Transverse colon (tissue), 4 donors: ENCODE data around the gene N4BP2. TPM values are rescaled to one million over a fixed set of nuclear protein-coding genes. Genes with fewer than 3 reads are reported as not detected.

Experiments
- DNase-seq: peaks from one replicate; pipeline ENCODE4 v3.0.0-alpha.2; 2019
- H3K27ac ChIP-seq, 4 donors: fragments of 200-600 bp; sonication (generic); 2 replicates each; pipeline ENCODE4 v1.5.1; 2016 to 2018; ENCODE audit warnings: inconsistent platforms in 4 of 4
- H3K27me3 ChIP-seq: fragments of 200-600 bp; sonication (generic); 2 replicates; pipeline ENCODE4 v1.5.1; 2017; ENCODE audit warnings: inconsistent platforms
- H3K36me3 ChIP-seq, 4 donors: fragments of 200-600 bp; sonication (generic); 2 replicates each; pipeline ENCODE4 v1.5.1; 2017 to 2019; ENCODE audit warnings: inconsistent platforms in 4 of 4
- H3K4me1 ChIP-seq, 4 donors: fragments of 200-600 bp; sonication (generic); 2 replicates each; pipeline ENCODE4 v1.5.1; 2017 to 2020; ENCODE audit warnings: inconsistent platforms in 4 of 4
- H3K4me3 ChIP-seq, 4 donors: fragments of 200-600 bp; sonication (generic); 1 replicate in 1 of 4; 2 replicates in 3 of 4; pipeline versions ENCODE4 v1.5.1 to v1.6.1; 2017 to 2019; ENCODE audit warnings: inconsistent platforms in 4 of 4
- H3K9me3 ChIP-seq, 2 donors: fragments of 200-600 bp; sonication (generic); 2 replicates each; pipeline ENCODE4 v1.5.1; 2017 to 2019; ENCODE audit warnings: inconsistent platforms in 2 of 2
- EP300 ChIP-seq: sonication (generic); formaldehyde crosslinking; IDR thresholded peaks from one replicate; pipeline ENCODE4 v1.6.1; 2017; ENCODE audit warnings: antibody characterized with exemption, low read depth
- POLR2A ChIP-seq: fragments of 450-650 bp; IDR thresholded peaks from one replicate; pipeline ENCODE4 v1.6.1; 2016; ENCODE audit warnings: antibody characterized with exemption, mild to moderate bottlenecking, moderate library complexity
- POLR2AphosphoS5 ChIP-seq, 3 donors: sonication (generic); formaldehyde crosslinking; IDR thresholded peaks; one replicate each; pipeline ENCODE4 v1.6.1; 2016; ENCODE audit warnings: antibody characterized with exemption in 3 of 3
- WGBS, 2 donors: methylation state at CpG; one replicate each; pipeline ENCODE4 v1.1.5; 2018; ENCODE audit warnings: low coverage in 1 of 2; 5-methylcytosine and 5-hydroxymethylcytosine counted together
- in situ Hi-C, 4 donors: fragments of 200-750 bp; cut with MboI; loops; one replicate each; pipeline versions ENCODE4 v1.15.0 to v1.15.1; 2017; ENCODE audit warnings: low sequenced_read_pairs in 3 of 4, low pct_ligation_motif_present in 1 of 4, low pct_unique_long_range_greater_than_20kb in 1 of 4
- intact Hi-C: fragments of 100-400 bp; cut with DNase I; formaldehyde crosslinking; loops from one replicate; pipeline ENCODE4 v1.15.1; 2023; ENCODE audit warnings: low total_unique reads
- total RNA-seq, 4 donors: library from RNA; depleted of rRNA; stranded (reverse); fragments of >200 nt; gene quantifications; one replicate each; pipeline ENCODE4 v1.1.0, GENCODE V29; 2016
- TF ChIP-seq, protein P1 (sequence below), 5 experiments: fragments of 200-600 bp in 3 of 5; fragments of 450-650 bp in 2 of 5; sonication (generic) in 3 of 5; IDR thresholded peaks; 1 replicate in 2 of 5; 2 replicates in 3 of 5; pipeline ENCODE4 v1.5.1; 2016 to 2017; ENCODE audit warnings: antibody characterized with exemption in 5 of 5, inconsistent platforms in 3 of 5, mild to moderate bottlenecking in 2 of 5, moderate library complexity in 1 of 5

The N4BP2 gene
- total RNA-seq, 4 donors from 2014 or later, result 7.9 to 19.5 (median 12.5) TPM

DNA sequence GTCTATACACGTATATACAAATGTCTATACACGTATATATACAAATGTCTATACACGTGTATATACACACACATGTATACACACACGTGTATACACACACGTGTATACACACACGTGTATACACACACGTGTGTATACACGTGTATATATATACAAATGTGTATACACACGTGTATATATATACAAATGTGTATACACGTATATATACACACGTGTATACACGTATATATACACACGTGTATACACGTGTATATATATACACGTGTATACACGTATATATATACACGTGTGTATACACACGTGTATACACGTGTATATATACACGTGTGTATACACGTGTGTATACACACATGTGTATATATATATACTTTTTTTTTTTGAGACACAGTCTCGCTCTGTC, 23.9 kb upstream of the N4BP2 start:
- DNase-seq, result no peak
- TF ChIP-seq, protein P1, sequence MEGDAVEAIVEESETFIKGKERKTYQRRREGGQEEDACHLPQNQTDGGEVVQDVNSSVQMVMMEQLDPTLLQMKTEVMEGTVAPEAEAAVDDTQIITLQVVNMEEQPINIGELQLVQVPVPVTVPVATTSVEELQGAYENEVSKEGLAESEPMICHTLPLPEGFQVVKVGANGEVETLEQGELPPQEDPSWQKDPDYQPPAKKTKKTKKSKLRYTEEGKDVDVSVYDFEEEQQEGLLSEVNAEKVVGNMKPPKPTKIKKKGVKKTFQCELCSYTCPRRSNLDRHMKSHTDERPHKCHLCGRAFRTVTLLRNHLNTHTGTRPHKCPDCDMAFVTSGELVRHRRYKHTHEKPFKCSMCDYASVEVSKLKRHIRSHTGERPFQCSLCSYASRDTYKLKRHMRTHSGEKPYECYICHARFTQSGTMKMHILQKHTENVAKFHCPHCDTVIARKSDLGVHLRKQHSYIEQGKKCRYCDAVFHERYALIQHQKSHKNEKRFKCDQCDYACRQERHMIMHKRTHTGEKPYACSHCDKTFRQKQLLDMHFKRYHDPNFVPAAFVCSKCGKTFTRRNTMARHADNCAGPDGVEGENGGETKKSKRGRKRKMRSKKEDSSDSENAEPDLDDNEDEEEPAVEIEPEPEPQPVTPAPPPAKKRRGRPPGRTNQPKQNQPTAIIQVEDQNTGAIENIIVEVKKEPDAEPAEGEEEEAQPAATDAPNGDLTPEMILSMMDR (IDR thresholded peaks at IDR 0.05), result no peak
- TF ChIP-seq POLR2A (no peak), EP300 (no peak), POLR2AphosphoS5 (IDR thresholded peaks at IDR 0.05) (no peak)
- Histone ChIP-seq H3K27me3 (no peaks in the 10 kb centered on the region), H3K27ac (no peak overlapping the region), H3K4me3 (no peak overlapping the region), H3K4me1 (no peaks in the 10 kb centered on the region), H3K36me3 (no peaks in the 10 kb centered on the region), H3K9me3 (no peaks in the 10 kb centered on the region)
- in situ Hi-C loops, result no loop called here
- WGBS, 2 donors, result 78 to 80% methylated on average over 3 to 16 of the region's 22 CpGs
- intact Hi-C loops, result no loop called here

DNA sequence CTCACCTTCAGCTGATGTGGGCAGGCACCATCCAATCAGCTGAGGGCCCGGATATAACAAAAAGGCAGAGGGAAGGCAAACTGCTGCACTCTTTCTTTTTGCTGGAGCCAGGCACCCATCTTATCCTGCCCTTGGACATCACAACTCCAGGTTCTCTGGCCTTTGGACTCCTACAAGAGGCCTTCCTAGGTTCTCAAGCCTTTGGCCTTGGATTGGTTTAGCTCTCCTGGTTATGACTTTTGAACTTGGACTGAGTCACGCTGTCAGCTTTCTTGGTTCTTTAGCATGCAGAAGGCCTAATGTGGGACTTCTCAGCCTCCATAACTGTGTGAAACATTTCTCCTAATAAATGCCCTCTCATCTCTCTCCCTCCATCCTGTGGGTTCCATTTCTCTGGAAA, 23.0 kb upstream of the N4BP2 start:
- intact Hi-C loops, result no loop called here
- DNase-seq, result no peak

DNA sequence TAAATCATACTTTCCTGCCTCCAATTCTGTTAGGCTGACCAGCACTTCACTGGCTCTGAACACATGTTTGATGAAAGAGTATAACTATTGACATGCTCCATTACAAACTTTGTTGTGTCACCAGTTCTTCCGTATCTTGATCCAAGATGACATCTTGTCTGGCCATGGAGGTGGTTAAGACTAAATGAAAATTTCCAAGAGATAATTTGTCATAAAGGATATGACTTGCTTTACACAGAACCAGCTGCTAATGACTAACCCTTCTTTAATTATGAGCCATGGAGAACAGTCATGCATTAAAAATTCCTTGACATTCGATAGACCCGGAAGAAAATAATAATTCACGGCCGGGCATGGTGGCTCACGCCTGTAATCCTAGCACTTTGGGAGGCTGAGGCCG, 17.7 kb upstream of the N4BP2 start:
- Histone ChIP-seq H3K4me3 (no peak overlapping the region), H3K27ac (no peak overlapping the region), H3K9me3 (no peaks in the 10 kb centered on the region), H3K4me1 (no peaks in the 10 kb centered on the region), H3K27me3 (no peaks in the 10 kb centered on the region), H3K36me3 (no peaks in the 10 kb centered on the region)
- 92 to 98% methylated on average over 6 to 7 of the region's 7 CpGs for WGBS, 2 donors
- intact Hi-C loops, result no loop called here
- no peak for DNase-seq
- TF ChIP-seq POLR2A (no peak), POLR2AphosphoS5 (IDR thresholded peaks at IDR 0.05) (no peak), EP300 (no peak)
- TF ChIP-seq, protein P1 (IDR thresholded peaks at IDR 0.05), result no peak
- in situ Hi-C loops, result no loop called here

More for the DNA sequence above, 23.0 kb upstream of the N4BP2 start:
- Histone ChIP-seq H3K9me3 (no peaks in the 10 kb centered on the region), H3K27ac (no peak overlapping the region), H3K27me3 (no peaks in the 10 kb centered on the region), H3K4me3 (no peak overlapping the region), H3K36me3 (no peaks in the 10 kb centered on the region), H3K4me1 (no peaks in the 10 kb centered on the region)
- in situ Hi-C loops, result no loop called here
- no peak for TF ChIP-seq POLR2AphosphoS5 (IDR thresholded peaks at IDR 0.05)
- TF ChIP-seq, protein P1 (IDR thresholded peaks at IDR 0.05), result no peak
- no peak for TF ChIP-seq EP300
- TF ChIP-seq POLR2A, result no peak
- 43 to 44% methylated on average over 1 to 2 of the region's 2 CpGs for WGBS, 2 donors

DNA sequence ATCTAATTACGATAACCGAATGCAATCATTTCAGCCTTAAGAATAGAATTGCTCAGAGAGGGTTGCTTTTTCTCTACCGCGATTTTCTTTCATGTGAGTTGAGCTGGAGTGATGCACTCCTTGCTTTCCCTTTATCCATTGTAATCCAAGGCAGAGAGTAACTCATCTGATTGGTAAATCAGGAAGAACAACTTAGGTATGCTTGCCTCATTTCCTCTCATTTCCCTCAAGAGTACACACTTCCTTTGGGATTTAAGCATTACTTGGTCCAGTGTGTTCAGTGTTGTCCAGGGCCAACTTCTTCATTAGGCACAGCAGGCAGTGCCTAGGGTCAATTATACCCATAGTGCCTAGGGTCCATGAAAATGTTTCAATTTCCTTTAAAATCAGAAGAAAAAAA, 15.7 kb upstream of the N4BP2 start:
- Histone ChIP-seq H3K4me3 (no peak overlapping the region), H3K27me3 (no peaks in the 10 kb centered on the region), H3K36me3 (no peaks in the 10 kb centered on the region), H3K9me3 (no peaks in the 10 kb centered on the region), H3K27ac (no peak overlapping the region), H3K4me1 (peaks cover 0 to 3% (median under 1%) of the 10 kb centered on the region in 4 donors)
- no peak for DNase-seq
- TF ChIP-seq POLR2A (no peak), EP300 (no peak), POLR2AphosphoS5 (IDR thresholded peaks at IDR 0.05) (no peak)
- TF ChIP-seq, protein P1 (IDR thresholded peaks at IDR 0.05), result no peak
- intact Hi-C loops (no loop called here), in situ Hi-C loops (no loop called here)
- WGBS, 2 donors, result 77 to 95% methylated on average over 4 of the region's 4 CpGs
